Renal pelvis (tissue), 12 donors: ENCODE data around the gene OR12D1. TPM values are rescaled to one million over a fixed set of nuclear protein-coding genes. Genes with fewer than 3 reads are reported as not detected.
"Not testable (repeated sequence)": the region's sequence is repeated elsewhere in the genome, so short reads cannot be mapped to it uniquely, and the experiment has no call there.

Experiments
- DNase-seq: peaks from one replicate; pipeline ENCODE4 v3.0.0-alpha.2; 2013
- long read RNA-seq, 16 experiments: transcript quantifications; one replicate each; lab custom pipeline, GENCODE V29; 2026
- polyA plus RNA-seq, 3 donors: library from polyadenylated mRNA; unstranded; fragments of 120-200 nt; gene quantifications; one replicate each; pipeline ENCODE4 v1.2.1, GENCODE V29; 2013; ENCODE audit not compliant: insufficient read length in 3 of 3

OR12D1 gene
- not detected for polyA plus RNA-seq
- long read RNA-seq, donor 1 = 0 reads
- long read RNA-seq, donor 2 = 0 reads
- long read RNA-seq, donor 3 = 0 reads
- long read RNA-seq, donor 4 = 0 reads
- long read RNA-seq, donor 5 = 0 reads
- long read RNA-seq, donor 6 = 0 reads
- long read RNA-seq, donor 7 = 0 reads
- long read RNA-seq, donor 8 = 0 reads
- long read RNA-seq, donor 9 = 0 reads
- long read RNA-seq, donor 10 = 0 reads
- long read RNA-seq, donor 11 = 0 reads
- long read RNA-seq, donor 12 = 0 reads
- long read RNA-seq, donor 13 = 0 reads
- long read RNA-seq, donor 14 = 0 reads
- long read RNA-seq, donor 15 = 0 reads
- long read RNA-seq, donor 16 = 0 reads

DNA sequence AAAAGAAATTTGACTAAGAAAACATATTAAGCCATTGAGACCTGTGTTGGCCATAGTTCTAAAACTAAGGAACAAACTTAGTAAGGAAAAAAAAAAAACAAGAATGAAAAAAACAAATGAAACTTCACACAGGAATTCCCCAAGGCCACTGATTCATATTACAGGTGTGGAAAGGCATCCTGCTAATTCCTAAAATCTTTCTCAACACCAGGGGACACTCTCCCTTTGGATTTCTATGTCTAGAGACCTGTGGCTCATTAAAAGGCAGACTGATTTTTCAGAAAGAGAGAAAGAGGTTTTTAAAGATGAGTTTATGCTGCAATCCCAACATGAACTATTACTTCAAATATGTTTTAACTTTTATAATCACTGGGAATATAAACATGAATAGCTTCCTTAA, at the start of gene OR12D1:
Gene OR12D1, plus strand, starts transcription at position 341 of the 400 bp plus-strand sequence.
- no peak for DNase-seq

DNA sequence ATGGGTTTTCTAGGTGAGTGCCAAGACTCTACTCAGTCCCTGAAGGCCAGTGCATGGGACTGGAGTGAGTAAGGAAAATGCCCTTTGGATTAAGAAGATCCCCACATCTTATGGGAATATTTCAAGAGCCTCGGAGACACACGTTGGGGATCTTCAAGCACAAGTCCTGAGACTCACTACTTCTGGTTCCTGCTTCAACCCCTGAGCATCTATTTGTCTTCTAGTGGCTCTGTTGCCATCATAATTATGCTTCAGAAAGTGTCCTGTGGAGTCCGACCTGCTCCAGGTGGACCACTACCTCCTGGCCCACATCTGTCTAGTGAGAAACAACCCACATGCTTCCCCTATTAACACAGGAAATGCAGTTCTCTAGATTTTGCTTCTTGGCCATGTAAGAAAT, 46.0 kb upstream of the OR12D1 start, which contains the start of gene OR5V1:
Gene OR5V1, minus strand, starts transcription at position 101 of the 400 bp plus-strand sequence. CDS start 12,670 bp downstream, outside the sequence.
- no peak for DNase-seq

DNA sequence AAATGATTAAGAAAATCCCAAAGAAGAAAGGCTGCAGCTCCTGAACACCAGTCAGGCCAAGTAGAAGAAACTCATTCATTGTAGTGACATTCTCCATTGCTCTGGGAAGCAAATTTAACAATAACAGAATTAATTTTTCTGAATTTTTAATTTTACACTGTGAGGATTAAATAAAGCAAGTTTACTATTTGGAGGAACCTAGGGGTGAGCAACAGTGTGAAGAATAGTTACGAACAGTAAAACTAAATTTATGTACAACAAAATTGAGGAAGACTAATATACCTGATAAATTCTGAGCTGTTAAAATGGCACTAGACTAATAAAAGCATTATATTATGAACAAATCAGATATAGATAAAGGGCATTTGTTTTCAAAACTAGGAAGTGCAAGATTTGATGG, 39.5 kb upstream of the OR12D1 start, which contains the start of gene OR12D3:
Gene OR12D3, minus strand, starts transcription at position 101 of the 400 bp plus-strand sequence. Its CDS starts 4 bp downstream, at position 97.
- DNase-seq = no peak

DNA sequence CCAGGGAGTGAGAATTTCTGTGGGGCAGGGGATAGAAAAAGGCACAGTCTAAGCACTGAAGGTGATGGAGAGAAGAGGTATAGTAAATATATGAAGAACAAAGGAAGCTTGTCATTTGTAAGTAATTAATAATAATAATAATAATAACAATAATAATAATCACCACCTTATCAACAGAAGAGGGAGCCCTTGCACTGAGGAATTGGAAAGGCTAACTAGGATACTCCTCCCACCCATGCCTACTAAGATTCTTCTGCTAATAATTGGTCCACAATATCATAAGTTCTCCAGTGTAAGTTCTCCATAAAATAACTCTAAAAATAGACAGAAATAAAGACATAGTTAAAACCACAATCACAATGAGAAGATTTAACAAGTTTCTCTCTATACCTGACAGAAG, 38.7 kb upstream of the OR12D1 start:
- DNase-seq = no peak

DNA sequence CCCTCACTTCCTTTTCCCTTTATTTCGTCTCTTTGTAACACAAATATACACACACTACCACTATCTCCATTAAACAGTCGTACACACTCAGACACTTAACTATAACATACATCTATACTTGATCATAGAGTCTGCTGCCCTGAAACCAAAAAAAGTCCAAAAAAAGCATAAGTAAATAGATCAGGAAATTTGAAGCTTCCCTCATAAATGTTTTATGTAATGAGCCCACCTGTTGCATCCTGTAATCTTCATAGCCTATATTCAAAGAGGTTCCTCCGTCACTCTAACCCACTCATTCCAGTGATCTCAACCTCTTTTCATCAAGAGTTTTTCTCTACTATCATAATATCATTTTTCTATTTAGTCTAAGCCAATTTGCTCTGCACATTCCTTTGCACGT, 26.2 kb upstream of the OR12D1 start:
- DNase-seq = no peak

DNA sequence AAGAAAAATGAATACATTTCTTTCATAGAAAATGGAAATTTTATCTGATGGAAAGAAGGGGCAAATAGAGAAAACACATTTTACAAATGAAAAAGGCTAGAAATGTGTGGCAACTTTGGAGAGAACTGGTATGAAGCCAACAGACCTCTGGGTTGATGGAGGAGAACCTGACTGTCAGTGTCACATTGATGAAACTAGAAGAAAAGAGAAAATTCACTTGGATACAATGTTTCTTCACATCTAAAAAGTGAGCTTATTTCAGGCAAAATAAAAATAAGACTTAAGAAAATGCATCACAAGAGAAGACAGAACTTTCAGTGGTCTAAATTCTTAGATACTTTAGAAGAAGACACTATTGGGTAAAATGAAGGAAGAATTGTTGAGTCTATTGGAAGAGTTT, 19.4 kb upstream of the OR12D1 start, which contains the start of gene OR12D2:
Gene OR12D2, plus strand, starts transcription at position 301 of the 400 bp plus-strand sequence. CDS start 1,069 bp downstream, outside the sequence.
- DNase-seq = no peak

DNA sequence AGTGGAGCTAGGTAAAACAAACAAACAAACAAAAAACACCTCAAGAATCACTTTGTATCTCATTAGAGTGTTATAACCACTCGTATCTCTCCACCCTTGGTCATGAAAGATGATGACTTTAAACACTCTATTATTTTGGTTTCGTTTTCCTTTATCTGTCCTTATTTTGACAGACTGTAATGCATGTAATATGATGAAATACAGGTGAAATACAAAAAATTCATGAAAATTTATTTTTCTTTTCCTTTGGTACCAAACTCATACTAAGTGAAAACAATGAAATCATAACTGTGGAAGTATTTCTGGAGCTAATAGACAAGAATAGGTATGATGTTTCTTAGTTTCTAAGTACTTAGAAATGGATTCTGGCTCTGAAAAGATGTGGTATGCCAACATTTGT, 15.2 kb upstream of the OR12D1 start:
- DNase-seq = no peak

DNA sequence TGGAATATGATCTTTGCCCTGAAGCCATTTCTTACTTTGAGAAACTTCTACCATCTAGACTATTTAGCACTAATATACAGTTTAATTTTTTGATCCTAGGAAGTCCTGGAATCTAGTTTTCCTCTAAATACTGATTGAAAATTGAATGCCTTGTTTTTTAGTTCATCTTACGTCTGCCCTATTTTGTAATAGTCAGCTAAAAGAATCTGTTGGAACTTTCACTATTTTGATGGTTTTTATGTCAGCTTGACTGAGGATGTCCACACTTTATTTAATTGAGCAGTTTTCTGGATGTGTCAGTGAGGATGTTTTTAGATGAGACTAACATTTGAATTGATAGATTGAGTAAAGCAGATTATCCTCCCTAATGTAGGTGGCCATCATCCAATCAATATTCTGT, 10.9 kb upstream of the OR12D1 start:
- no peak for DNase-seq

DNA sequence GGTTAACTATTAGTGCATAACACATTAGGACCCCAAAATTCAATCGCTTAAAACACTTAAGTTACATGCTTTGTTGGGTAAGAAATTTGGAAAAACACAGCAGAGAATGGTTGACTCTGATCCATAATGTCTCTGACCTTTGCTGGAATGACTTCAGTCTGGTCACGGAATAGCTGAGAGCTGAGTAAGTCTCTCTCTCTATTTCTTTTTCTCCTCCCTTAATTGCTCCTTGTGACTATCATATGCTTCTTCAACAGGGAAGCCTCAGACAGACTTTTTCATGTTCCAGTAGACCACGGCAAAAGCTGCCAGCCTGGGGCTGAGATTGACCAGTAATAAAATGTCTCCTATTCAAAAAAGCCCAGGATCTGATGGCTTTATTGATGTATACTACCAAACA, 4.8 kb downstream of the OR12D1 start:
- no peak for DNase-seq

DNA sequence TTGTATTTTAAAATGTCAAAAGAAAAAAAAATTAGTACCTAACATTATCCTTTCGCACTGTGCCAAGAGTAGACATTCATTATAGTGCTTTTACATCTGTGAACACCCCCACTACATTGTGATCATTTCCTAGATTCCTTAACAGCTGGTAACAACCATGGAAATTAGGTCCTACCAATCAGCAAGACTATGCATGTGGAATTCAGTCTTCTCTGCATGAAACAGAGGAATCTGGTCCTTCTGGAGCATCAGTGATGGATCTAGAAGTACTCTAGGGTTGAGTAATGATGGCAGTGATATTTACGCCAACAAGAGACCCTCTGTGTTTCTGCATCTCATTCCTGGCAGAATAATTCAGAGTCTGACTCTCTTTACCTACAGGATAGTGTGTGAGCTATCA, 9.4 kb downstream of the OR12D1 start:
- DNase-seq = no peak

DNA sequence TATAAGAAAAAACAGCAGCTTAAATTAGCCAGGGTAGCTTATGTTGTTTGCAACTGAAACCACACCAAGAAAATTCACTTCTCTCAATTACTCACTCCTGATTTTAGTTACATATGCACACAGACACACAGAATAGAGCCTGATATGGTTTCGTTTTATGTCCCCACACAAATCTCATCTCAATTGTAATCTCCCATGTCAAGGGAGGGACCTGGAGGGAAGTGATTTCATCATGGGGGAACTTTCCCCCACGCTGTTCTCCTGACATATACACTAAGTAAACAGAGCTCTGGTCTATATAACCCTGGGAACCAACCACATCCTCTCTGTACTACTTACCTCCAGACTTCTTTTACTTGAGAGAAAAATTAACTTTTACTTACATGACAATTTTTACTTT, 9.8 kb downstream of the OR12D1 start:
- DNase-seq = no peak

DNA sequence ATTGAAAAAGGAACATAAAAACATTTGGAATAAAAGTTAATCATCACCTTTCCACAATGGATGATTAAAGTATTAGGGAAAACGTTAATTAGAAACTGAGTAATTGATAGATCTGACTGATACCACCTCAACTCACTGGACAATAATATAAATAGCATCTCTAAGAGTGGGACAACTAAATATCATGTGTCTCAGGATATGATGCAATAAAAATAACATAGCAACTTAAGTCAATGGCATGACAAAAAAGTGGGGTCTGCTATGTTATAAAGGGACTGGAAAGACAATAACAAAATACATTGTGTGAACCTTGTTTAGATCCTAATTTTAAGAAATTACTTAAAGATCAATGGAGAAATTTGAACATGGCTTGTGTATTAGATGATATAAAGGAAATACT, 10.3 kb downstream of the OR12D1 start:
- no peak for DNase-seq

DNA sequence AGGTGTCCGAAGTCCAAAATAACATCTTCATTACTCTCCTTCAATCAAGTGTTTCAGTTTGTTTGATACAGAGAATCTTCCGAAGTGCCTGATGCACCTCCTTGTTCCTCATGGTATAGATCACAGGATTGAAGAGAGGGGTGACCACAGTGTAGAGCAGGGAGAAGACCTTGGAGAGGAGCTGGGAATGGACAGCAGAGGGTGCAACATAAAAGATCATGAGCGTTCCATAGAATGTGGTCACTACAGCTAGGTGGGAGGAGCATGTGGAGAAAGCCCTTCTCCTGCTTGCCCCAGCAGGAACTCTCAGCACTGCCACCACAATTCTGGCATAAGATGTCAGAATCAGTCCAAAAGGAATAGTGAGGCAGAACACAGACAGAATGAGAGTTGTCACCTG, 11.9 kb downstream of the OR12D1 start:
- no peak for DNase-seq

DNA sequence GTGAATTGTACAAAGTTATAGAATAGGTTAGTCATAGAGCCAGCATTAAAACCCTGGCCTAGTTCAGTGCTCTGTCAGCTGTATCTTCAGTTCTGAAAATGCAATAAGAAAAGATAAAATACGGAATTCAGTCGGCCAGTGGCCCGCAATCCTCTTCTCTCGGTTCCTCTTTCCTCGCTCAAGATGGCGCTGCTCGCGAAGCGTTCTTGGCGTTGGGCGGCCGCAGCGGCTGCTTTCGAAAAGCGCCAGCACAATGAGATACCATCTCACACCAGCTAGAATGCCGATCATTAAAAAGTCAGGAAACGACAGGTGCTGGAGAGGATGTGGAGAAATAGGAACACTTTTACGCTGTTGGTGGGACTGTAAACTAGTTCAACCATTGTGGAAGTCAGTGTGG, 22.0 kb downstream of the OR12D1 start:
- not testable (repeated sequence) for DNase-seq

DNA sequence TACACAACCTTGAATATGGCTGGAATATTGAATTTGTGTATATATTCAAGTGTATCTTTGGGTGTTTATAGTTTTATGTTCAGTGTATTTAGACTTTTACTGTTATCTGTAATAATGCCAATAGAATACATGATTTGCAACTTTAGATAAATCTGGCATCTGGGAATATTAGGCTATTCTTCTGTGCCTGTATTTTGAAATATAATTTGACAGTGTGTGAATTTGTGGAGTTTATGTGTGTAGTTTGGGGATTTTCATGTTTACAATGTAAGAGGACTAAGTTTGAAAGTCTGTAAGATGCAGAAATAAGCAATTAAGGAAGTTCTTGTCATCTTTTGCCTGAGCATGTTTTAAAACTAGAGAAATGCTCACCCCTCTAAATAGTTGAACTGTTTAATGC, 24.3 kb downstream of the OR12D1 start, which contains the start of gene OR10C1:
Gene OR10C1, plus strand, starts transcription at position 301 of the 400 bp plus-strand sequence. CDS start 710 bp downstream, outside the sequence.
- DNase-seq = no peak

DNA sequence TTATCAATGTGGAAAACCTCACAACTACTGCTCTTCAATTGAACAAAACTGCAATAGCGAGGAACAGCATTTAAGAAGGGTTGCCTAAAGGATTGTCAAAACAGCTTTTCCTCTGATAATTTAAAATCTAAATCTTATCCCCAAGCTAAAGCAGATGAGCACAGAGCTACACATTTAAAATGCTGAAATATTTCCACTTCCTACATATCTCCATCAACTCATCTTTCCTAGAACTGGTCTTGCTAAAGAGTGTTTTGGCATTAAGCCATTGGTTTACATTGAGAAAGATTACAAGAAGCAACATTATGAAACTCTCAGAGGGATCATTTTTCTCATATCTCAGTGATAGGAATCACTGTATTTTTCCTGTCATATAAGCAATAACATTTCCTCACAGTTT, 28.0 kb downstream of the OR12D1 start:
- DNase-seq = no peak

DNA sequence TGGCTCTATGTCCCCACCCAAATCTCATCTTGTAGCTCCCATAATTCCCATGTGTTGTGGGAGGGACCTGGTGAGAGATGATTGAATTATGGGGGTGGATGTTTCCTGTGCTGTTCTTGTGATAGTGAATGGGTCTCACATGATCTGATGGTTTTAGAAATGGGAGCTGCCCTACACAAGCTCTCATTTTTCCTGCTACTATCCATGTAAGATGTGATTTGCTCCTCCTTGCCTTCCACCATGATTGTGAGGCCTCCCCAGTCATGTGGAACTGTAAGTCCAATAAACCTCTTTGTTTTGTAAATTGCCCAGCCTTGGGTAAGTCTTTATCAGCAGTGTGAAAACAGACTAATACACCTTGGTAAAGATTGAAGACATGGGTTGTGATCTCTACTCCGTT, 29.3 kb downstream of the OR12D1 start:
- DNase-seq = not testable (repeated sequence)

DNA sequence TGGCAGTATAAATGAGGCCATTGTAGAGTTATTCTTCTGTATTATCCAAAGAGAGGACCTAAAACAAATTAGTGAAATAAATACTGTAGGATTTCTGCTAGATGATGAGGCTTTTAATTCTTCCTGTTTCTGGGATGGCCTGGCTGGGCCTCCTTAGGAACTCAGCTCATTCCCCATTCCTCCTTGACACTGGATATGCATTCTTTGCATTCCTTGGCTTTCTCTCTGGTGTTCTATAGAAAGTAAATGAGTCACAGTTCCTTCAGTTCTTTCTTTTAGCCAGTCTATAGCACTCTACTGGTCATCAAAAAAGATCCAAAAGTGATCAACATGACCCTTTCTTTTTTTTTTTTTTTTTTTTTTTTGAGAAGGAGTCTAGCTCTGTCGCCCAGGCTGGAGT, 32.9 kb downstream of the OR12D1 start:
- no peak for DNase-seq

DNA sequence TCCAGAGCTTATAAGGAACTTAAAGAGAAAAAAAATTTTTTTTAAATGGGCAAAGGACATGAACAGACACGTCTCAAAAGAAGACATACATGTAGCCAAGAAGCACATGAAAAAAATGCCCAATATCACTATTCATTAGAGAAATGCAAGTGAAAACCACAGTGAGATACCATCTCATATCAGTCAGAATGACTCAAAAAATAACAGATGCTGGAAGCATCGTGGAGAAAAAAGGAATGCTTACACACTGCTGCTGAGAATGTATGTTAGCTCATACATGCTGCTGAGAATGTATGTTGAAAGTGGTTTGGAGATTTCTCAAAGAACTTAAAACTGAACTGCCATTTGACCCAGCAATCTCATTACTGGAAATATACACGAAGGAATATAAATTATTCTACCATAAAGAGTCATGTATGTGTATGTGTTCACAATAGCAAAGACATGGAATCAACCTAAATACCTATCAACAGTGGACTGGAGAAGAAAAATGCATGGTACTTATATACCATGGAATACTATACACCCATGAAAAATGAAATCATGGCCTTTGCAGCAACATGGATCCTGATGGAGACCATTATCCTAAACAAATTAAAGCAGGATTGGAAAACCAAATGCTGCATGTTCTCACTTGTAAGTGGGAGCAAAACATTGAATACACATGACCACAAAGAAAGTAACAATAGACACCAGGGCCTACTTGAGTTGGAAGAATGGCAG, 36.9 kb downstream of the OR12D1 start:
- DNase-seq = no peak

DNA sequence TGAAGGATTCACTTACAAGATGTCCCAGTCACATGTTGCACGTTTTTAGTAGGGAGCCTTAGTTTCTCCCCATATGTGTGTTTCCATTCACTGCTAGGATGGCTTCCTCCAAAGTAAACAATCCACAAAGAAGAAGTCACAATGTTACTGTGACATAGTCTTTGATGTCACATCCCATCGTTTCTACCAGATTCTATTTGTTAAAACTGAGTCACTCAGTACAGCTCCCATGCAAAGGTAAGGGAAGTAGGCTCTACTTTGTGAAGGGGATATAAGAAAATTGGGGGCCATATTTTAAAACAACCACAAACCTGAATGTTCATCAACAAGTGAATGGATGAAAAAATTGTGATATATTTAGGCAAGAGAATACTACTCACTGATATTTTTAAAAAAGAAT, 42.2 kb downstream of the OR12D1 start, which contains the start of the genes OR11A1 and OR2H1:
Gene OR11A1, minus strand, starts transcription at position 101 of the 400 bp plus-strand sequence. CDS start 29,430 bp downstream, outside the sequence.
Gene OR2H1, plus strand, starts transcription at position 185 of the 400 bp plus-strand sequence. CDS start 4,615 bp downstream, outside the sequence.
- DNase-seq = no peak

DNA sequence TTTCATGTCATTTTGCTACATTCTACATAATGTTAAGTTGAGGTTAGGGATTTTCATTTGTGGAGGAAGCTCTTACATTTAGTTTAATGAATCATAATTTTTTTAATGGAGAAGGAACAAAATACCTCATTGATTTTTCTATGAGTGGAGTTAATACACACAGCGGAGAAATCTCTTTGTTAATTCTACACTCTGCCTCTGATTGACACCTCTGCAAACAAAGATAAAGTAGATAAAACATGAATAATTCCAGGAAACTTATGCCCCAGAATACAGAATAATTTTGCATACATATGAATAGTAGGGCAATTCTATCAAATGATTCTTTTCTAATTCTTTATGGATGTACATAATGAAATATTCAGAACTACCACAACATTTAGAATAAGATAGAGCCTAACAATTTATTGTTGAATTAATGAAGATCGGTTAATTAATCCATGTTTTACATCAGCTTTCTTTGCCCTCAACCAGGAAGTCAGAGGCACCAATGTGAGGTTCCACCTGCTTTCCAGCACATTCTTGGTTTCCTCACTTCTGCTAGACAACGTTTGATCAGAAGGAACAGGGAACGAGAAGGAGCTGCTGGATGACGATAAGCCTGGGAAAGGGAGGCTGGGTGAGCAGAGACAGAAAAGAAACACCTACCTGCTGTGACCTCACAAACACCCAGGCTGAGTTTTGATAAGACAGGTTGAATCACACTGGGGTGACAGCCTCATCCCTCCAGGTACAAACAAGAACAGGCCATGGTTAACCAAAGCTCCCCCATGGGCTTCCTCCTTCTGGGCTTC, 46.5 kb downstream of the OR12D1 start:
- DNase-seq = no peak

DNA sequence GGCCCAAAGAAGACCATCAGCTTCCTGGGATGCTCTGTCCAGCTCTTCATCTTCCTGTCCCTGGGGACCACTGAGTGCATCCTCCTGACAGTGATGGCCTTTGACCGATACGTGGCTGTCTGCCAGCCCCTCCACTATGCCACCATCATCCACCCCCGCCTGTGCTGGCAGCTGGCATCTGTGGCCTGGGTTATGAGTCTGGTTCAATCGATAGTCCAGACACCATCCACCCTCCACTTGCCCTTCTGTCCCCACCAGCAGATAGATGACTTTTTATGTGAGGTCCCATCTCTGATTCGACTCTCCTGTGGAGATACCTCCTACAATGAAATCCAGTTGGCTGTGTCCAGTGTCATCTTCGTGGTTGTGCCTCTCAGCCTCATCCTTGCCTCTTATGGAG, 47.3 kb downstream of the OR12D1 start:
- DNase-seq = no peak
